Peyer's patch (tissue), 4 donors: ENCODE measurements around the gene EME2. TPM values are rescaled to one million over a fixed set of nuclear protein-coding genes. Genes with fewer than 3 reads are reported as not detected.
A peak's percentile ranks its signal among the peaks of the same experiment; 100 is the strongest.

Source experiments
- DNase-seq, 3 donors: peaks; one replicate each; pipeline ENCODE4 v3.0.0-alpha.2; 2017 to 2019
- H3K27ac ChIP-seq, 4 donors: fragments of 200-600 bp; sonication (generic); one replicate each; pipeline ENCODE4 v1.5.1; 2016 to 2019
- H3K27me3 ChIP-seq, 2 donors: fragments of 200-600 bp; sonication (generic); one replicate each; pipeline ENCODE4 v1.5.1; 2019
- H3K36me3 ChIP-seq, 3 donors: fragments of 200-600 bp; sonication (generic); one replicate each; pipeline ENCODE4 v1.5.1; 2016 to 2019
- H3K4me1 ChIP-seq, 4 donors: fragments of 200-600 bp; sonication (generic); one replicate each; pipeline ENCODE4 v1.5.1; 2016 to 2019
- H3K4me3 ChIP-seq, 4 donors: fragments of 200-600 bp; sonication (generic); 1 replicate in 3 of 4; 2 replicates in 1 of 4; pipeline ENCODE4 v1.5.1; 2016 to 2019; ENCODE audit warnings: mild to moderate bottlenecking in 1 of 4
- H3K9me3 ChIP-seq, 4 donors: fragments of 200-600 bp; sonication (generic); one replicate each; pipeline ENCODE4 v1.5.1; 2016 to 2019; ENCODE audit warnings: mild to moderate bottlenecking in 1 of 4
- POLR2A ChIP-seq, 2 donors: fragments of 450-650 bp; IDR thresholded peaks; one replicate each; pipeline ENCODE4 v1.5.1; 2017; ENCODE audit warnings: antibody characterized with exemption in 2 of 2, mild to moderate bottlenecking in 2 of 2, moderate library complexity in 2 of 2
- total RNA-seq, 4 donors: library from RNA; depleted of rRNA; stranded (reverse); fragments of >200 nt; gene quantifications; one replicate each; pipeline ENCODE4 v1.1.0, GENCODE V29; 2016
- TF ChIP-seq, protein P1 (sequence below), 6 experiments: fragments of 450-650 bp in 4 of 6; fragments of 200-600 bp in 2 of 6; sonication (generic) in 1 of 6; IDR thresholded peaks; one replicate each; pipeline ENCODE4 v1.5.1; 2017 to 2019; ENCODE audit warnings: antibody characterized with exemption in 6 of 6, mild to moderate bottlenecking in 3 of 6, moderate library complexity in 1 of 6

EME2 gene
- total RNA-seq, 4 donors from 2014 or later = 54.6 to 99.9 (median 67.0) TPM

DNA sequence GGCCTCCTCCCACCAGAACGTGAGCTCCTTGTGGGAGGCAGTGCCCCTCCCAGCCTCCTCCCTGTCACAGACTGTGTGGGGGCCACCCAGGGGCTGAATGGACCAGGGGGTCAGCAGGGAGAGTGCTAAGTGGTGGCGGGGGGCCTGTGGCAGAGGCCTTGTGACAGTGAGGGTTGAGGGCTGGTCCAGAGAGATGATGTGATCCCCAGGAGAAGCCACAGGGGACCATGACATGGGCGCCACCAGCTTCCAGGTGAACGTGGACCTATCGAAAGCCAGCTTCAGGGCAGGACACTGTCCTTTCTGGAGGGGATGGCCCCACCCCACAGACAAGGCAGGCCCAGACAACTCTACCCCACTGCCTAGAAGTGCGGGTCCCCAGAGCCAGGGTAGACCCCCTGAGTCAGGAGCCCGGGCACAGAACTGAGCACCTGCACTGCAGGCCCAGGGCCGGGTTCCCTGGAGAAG is 6.7 kb downstream of the EME2 start:
- DNase-seq = no peak
- Histone ChIP-seq H3K4me3 (no peak overlapping the region), H3K9me3 (no peaks in the 10 kb centered on the region), H3K27me3 (no peaks in the 10 kb centered on the region), H3K27ac (no peak overlapping the region), H3K36me3 (peaks cover 0 to 52% (median 0%) of the 10 kb centered on the region in 3 donors), H3K4me1 (peaks cover 3 to 41% (median 10%) of the 10 kb centered on the region in 4 donors)
- TF ChIP-seq, protein P1, sequence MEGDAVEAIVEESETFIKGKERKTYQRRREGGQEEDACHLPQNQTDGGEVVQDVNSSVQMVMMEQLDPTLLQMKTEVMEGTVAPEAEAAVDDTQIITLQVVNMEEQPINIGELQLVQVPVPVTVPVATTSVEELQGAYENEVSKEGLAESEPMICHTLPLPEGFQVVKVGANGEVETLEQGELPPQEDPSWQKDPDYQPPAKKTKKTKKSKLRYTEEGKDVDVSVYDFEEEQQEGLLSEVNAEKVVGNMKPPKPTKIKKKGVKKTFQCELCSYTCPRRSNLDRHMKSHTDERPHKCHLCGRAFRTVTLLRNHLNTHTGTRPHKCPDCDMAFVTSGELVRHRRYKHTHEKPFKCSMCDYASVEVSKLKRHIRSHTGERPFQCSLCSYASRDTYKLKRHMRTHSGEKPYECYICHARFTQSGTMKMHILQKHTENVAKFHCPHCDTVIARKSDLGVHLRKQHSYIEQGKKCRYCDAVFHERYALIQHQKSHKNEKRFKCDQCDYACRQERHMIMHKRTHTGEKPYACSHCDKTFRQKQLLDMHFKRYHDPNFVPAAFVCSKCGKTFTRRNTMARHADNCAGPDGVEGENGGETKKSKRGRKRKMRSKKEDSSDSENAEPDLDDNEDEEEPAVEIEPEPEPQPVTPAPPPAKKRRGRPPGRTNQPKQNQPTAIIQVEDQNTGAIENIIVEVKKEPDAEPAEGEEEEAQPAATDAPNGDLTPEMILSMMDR (IDR thresholded peaks at IDR 0.05) = no peak
- TF ChIP-seq POLR2A (IDR thresholded peaks at IDR 0.05) = no peak

DNA sequence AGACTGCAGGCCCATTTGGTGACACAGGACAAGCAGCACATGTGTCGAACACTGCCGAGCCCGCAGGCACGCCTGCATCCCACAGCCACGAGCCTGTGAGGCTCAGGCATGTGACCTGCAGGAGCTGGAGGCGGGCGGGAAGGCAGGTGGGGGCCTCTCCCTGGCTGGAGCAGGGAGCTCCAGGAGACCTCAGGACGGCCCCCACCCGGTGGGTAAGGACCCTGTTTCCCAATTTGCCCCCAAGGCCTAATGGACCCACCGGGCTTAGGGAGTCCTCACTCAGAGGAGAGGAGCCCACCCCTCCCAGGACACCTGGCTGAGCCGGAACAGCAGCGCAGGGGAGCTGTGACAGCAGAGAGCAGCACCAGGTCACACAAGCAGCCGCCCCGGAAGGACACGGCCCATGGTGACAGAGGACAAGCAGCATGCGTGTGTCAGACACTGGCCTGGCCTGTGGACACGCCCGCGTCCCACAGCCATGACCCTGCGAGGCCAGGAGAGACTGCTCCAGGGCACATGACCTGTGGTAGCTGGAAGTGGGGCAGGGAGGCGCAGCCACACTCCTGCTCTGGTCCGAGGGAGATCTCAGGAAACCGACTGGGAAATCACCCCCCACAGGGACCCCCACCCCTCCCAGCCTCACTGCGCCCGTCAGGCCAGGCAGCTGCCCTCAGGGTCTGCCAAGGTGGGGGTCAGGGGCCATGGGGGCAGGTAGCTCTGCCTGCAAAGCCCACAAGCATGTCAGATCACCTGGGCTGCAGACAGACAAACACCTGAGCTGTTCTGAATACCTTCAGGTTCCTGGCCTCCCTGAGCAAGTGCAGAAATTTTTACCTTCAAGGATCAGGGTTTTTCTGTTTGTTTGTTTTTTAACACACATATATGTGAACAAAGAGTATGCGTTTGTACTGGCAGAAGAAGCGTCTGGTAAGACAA is 7.4 kb downstream of the EME2 start:
- DNase-seq = no peak
- Histone ChIP-seq H3K27me3 (no peaks in the 10 kb centered on the region), H3K9me3 (no peaks in the 10 kb centered on the region), H3K4me1 (peaks cover 3 to 41% (median 8%) of the 10 kb centered on the region in 4 donors), H3K4me3 (no peak overlapping the region), H3K36me3 (peaks cover 0 to 49% (median 0%) of the 10 kb centered on the region in 3 donors), H3K27ac (no peak overlapping the region)
- TF ChIP-seq POLR2A (IDR thresholded peaks at IDR 0.05) = no peak
- TF ChIP-seq, protein P1 (IDR thresholded peaks at IDR 0.05) = no peak

DNA sequence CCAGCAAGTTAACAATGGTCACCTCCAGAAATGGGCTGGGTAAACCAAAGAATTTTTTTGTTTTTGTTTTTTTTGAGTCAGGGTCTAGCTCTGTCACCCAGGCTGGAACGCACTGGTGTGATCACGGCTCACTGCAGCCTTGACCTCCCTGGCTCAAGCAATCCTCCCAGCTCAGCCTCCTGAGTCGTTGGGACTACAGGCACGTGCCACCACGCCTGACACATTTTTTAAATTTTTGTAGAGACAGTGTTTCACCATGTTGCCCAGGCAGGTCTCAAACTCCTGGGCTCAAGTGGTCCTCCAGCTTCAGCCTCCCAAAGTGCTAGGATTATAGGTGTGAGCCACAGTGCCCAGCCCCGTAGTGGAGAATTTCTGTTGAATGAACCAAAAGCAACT is 8.1 kb downstream of the EME2 start:
- H3K27ac ChIP-seq = no peak overlapping the region
- TF ChIP-seq, protein P1 (IDR thresholded peaks at IDR 0.05) = no peak
- TF ChIP-seq POLR2A (IDR thresholded peaks at IDR 0.05) = no peak
- H3K9me3 ChIP-seq = no peaks in the 10 kb centered on the region
- peaks cover 0 to 43% (median 0%) of the 10 kb centered on the region in 3 donors for H3K36me3 ChIP-seq
- no peak overlapping the region for H3K4me3 ChIP-seq
- H3K27me3 ChIP-seq = no peaks in the 10 kb centered on the region
- H3K4me1 ChIP-seq = peaks cover 3 to 41% (median 8%) of the 10 kb centered on the region in 4 donors
- DNase-seq = no peak

DNA sequence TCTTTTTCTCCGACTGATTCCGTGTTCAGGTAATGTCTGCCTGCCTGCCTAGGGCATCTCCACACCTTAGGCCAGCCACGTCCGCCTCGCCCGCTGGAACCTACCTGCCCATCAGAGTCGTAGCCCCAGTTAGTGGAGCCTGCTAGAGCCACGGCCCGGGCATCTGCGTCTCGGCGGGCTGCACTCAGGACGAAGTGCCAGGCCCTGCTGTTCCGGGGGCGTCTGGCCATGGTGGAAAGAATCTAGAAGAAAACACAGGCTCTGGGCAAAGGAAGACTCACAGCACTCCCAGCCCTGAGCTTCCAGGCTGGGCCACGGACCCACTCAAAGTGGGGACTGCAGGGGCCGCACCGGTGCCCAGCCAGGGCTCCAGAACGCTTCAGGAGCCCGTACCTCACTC is 8.6 kb downstream of the EME2 start:
- H3K27ac ChIP-seq = peak overlapping the region in 3 of 4 donors; percentile 87 to 93 (median 92)

DNA sequence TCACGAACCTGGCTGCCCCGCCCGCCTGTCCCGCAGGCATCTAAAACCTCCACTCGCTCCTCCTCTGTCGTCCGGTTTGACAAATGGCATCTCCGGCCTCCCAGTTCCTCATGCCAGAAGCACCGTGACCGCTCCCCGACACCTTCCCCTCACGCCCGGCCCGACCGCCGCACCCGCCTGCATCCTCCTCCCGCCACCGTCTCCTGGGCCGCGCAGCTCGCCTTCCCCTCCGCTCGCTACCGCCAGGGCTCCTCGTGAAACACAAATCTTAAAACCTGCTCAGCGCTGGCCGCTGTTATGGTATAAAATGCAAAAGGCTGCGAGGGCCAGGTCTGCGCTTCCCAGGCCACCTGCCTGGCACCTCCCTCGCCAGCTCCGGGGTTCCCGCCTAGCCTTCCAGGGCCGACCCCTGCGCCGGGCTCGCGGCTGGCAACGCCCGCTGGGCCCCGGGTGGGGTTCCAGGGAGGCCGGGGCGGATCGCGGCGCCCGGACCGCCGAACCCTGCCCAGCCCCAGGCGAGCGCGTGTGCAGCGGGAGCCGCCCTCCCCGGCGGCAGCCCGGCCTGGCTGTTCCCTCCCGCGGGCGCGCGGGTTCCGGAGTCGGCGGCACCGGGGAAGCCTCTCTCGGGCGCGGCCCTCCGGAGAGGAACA is 9.3 kb downstream of the EME2 start:
- DNase-seq = no peak
- Histone ChIP-seq H3K9me3 (no peaks in the 10 kb centered on the region), H3K36me3 (peaks cover 0 to 38% (median 0%) of the 10 kb centered on the region in 3 donors), H3K4me1 (peaks cover 3 to 41% (median 8%) of the 10 kb centered on the region in 4 donors), H3K27me3 (no peaks in the 10 kb centered on the region), H3K27ac (peak overlapping the region; percentile 87 to 93 (median 90)), H3K4me3 (peak overlapping the region; percentile 85 to 99 (median 97))
- TF ChIP-seq POLR2A (IDR thresholded peaks at IDR 0.05) = no peak
- TF ChIP-seq, protein P1 (IDR thresholded peaks at IDR 0.05) = peak in 3 of 6 experiments; percentile 9 to 24 (median 10)

More for the DNA sequence above, 8.6 kb downstream of the EME2 start:
- Histone ChIP-seq H3K27me3 (no peaks in the 10 kb centered on the region), H3K9me3 (no peaks in the 10 kb centered on the region), H3K36me3 (peaks cover 0 to 38% (median 0%) of the 10 kb centered on the region in 3 donors), H3K4me3 (peak overlapping the region; percentile 85 to 99 (median 97)), H3K4me1 (peaks cover 3 to 41% (median 8%) of the 10 kb centered on the region in 4 donors)
- no peak for TF ChIP-seq POLR2A (IDR thresholded peaks at IDR 0.05)
- TF ChIP-seq, protein P1 (IDR thresholded peaks at IDR 0.05) = no peak
- DNase-seq = no peak
